ENCODE measurements around the gene CALY.
"Not testable (repeated sequence)": the region's sequence is repeated elsewhere in the genome, so short reads cannot be mapped to it uniquely, and the experiment has no call there.

CALY gene

DNA sequence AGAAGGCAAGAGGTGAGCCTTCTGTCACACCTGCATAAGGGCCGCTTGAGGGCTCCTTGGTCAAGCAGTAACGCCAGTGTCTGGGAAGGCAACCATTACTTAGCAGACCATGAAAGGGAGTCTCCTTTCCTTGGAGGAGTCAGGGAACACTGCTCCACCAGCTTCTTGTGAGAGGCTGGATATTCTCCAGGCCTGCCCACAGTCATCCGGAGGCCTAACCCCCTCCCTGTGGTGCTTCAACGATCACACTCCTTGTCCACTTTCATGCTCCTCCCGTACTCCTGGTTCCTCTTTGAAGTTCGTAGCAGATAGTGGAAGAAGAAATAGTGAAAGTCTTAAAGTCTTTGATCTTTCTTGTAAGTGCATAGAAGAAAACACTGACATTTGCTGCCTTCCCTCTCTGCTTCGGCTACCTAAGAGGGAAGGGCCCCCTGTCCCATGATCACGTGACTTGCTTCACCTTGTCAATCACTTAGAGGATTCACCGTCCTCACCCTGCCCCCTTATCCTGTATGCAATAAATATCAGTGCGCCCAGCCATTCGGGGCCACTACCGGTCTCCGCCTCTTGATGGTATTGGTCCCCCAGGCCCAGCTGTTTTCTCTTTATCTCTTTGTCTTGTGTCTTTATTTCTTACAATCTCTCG lies 14.5 kb downstream of the CALY start:
- H3K4ac ChIP-seq (ENCODE audit: low read depth, low read length); H3K4me3 ChIP-seq (ENCODE audit: low read length); H4K8ac ChIP-seq (ENCODE audit: low read depth, low read length); H3K4me2 ChIP-seq (ENCODE audit: low read length); H3K4me1 ChIP-seq (ENCODE audit: control insufficient read depth, low read depth, low read length); H2BK120ac ChIP-seq (ENCODE audit: low read depth, low read length); DNase-seq; H2AK5ac ChIP-seq (ENCODE audit: low read length); H3K36me3 ChIP-seq (ENCODE audit: control insufficient read depth, insufficient read depth, low read length); H2BK5ac ChIP-seq (ENCODE audit: low read length); H3K9ac ChIP-seq (ENCODE audit: low read length); H3K18ac ChIP-seq (ENCODE audit: low read length); H3K23ac ChIP-seq (ENCODE audit: low read length); H3K79me2 ChIP-seq (ENCODE audit: control insufficient read depth, insufficient read depth, low read length); H3K79me1 ChIP-seq (ENCODE audit: low read length); H3K27ac ChIP-seq (ENCODE audit: low read depth, low read length); H4K5ac ChIP-seq (ENCODE audit: low read length); H2BK15ac ChIP-seq (replicated peaks; ENCODE audit: low read depth); H3K56ac ChIP-seq (ENCODE audit: low read length): not testable (repeated sequence)
- no CpG with 5 or more reads among the region's 14 CpGs for WGBS (ENCODE audit: extremely low coverage, insufficient coverage, low lambda C conversion rate)
- H3K27me3 ChIP-seq (ENCODE audit: insufficient read depth, low read length, poor library complexity): peaks cover 14% of the 10 kb centered on the region

DNA sequence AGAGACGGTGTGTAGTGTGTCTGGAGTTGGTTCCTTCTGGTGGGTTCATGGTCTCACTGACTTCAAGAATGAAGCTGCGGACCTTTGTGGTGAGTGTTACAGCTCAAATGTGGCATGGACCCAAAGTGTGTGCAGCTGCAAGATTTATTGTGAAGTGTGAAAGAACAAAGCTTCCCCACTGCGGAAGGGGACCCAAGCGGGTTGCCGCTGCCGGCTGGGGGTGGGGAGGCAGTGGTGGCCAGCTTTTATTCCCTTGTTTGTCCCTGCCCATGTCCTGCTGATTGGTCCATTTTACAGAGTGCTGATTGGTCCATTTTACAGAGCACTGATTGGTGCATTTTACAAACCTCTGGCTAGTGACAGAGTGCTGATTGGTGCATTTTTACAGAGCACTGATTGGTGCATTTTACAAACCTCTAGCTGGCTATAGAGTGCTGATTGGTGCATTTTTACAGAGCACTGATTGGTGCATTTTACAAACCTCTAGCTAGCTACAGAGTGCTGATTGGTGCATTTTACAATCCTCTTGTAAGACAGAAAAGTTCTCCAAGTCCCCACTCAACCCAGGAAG lies 15.8 kb downstream of the CALY start:
- H3K18ac ChIP-seq (ENCODE audit: low read length); H3K4me1 ChIP-seq (ENCODE audit: control insufficient read depth, low read depth, low read length); H4K8ac ChIP-seq (ENCODE audit: low read depth, low read length); H2BK5ac ChIP-seq (ENCODE audit: low read length); H3K23ac ChIP-seq (ENCODE audit: low read length); H3K4ac ChIP-seq (ENCODE audit: low read depth, low read length); H2BK15ac ChIP-seq (replicated peaks; ENCODE audit: low read depth); H3K56ac ChIP-seq (ENCODE audit: low read length); H3K79me2 ChIP-seq (ENCODE audit: control insufficient read depth, insufficient read depth, low read length); H3K9ac ChIP-seq (ENCODE audit: low read length); H3K4me2 ChIP-seq (ENCODE audit: low read length); H3K27ac ChIP-seq (ENCODE audit: low read depth, low read length); H3K4me3 ChIP-seq (ENCODE audit: low read length); H3K36me3 ChIP-seq (ENCODE audit: control insufficient read depth, insufficient read depth, low read length); H2BK120ac ChIP-seq (ENCODE audit: low read depth, low read length); DNase-seq; H4K5ac ChIP-seq (ENCODE audit: low read length); H2AK5ac ChIP-seq (ENCODE audit: low read length); H3K27me3 ChIP-seq (ENCODE audit: insufficient read depth, low read length, poor library complexity); H3K79me1 ChIP-seq (ENCODE audit: low read length): not testable (repeated sequence)
- WGBS (ENCODE audit: extremely low coverage, insufficient coverage, low lambda C conversion rate): no CpG with 5 or more reads among the region's 6 CpGs

DNA sequence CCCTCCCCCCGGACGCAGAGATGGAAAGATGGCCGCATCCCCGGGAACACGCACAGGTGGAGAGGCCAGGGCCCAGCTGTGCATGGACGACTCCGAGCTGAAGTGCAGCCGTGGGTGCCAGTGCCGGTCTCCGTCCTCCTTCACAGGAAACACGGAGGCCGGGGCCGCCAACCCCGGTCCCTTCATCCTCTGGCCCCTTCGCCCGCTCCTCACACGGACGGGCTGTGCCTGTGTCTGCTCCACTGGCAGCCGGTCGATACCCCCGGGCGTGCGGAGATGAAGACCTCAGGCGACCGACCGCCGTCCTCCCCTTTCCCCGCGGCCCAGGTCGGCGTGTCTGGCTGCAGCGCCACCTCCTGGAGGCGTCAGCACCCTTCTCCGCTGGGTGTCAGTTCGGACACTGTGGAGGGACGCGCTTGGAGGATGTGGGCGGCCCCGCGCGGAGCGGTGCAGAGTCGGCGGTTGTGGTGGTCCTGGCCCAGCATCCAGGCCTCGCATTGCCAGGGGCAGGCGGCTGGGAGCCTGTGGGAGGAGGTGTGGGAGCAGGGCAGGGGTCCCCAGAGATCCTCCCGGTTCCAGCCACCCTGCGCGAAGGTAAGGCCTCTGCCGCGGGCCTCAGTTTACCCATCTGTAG lies 18.1 kb downstream of the CALY start:
- Histone ChIP-seq H3K4me3 (ENCODE audit: low read length) (no peak overlapping the region), H3K4ac (ENCODE audit: low read depth, low read length) (no peak overlapping the region), H3K4me2 (ENCODE audit: low read length) (peak overlapping the region; percentile 56), H3K4me1 (ENCODE audit: control insufficient read depth, low read depth, low read length) (no peaks in the 10 kb centered on the region), H2AK5ac (ENCODE audit: low read length) (no peak overlapping the region), H3K9ac (ENCODE audit: low read length) (peak overlapping the region; percentile 29), H3K79me1 (ENCODE audit: low read length) (no peaks in the 10 kb centered on the region), H2BK15ac (replicated peaks; ENCODE audit: low read depth) (no peak overlapping the region), H4K5ac (ENCODE audit: low read length) (no peak overlapping the region), H3K27ac (ENCODE audit: low read depth, low read length) (no peak overlapping the region), H3K18ac (ENCODE audit: low read length) (no peak overlapping the region), H3K79me2 (ENCODE audit: control insufficient read depth, insufficient read depth, low read length) (no peaks in the 10 kb centered on the region), H3K27me3 (ENCODE audit: insufficient read depth, low read length, poor library complexity) (no peaks in the 10 kb centered on the region), H2BK5ac (ENCODE audit: low read length) (no peak overlapping the region), H3K36me3 (ENCODE audit: control insufficient read depth, insufficient read depth, low read length) (no peaks in the 10 kb centered on the region), H3K56ac (ENCODE audit: low read length) (peak overlapping the region; percentile 64), H2BK120ac (ENCODE audit: low read depth, low read length) (no peak overlapping the region), H4K8ac (ENCODE audit: low read depth, low read length) (no peak overlapping the region), H3K23ac (ENCODE audit: low read length) (no peak overlapping the region)
- no CpG with 5 or more reads among the region's 51 CpGs for WGBS (ENCODE audit: extremely low coverage, insufficient coverage, low lambda C conversion rate)
- DNase-seq: peak; percentile 83

DNA sequence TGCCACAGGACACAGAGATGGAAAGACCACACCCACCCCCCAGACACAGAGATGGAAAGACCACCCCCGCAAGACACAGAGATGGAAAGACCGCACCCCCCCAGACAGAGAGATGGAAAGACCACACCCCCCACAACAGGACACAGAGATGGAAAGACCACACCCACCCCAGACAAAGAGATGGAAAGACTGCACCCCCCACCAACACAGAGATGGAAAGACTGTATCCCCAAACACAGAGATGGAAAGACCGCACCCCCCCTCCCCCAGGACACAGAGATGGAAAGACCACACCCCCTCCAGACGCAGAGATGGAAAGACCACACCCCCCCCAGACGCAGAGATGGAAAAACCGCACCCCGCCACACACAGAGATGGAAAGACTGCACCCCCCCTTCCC lies 20.0 kb downstream of the CALY start:
- Histone ChIP-seq H3K79me2 (ENCODE audit: control insufficient read depth, insufficient read depth, low read length) (no peaks in the 10 kb centered on the region), H3K23ac (ENCODE audit: low read length) (no peak overlapping the region), H2BK5ac (ENCODE audit: low read length) (no peak overlapping the region), H3K4ac (ENCODE audit: low read depth, low read length) (no peak overlapping the region), H2AK5ac (ENCODE audit: low read length) (no peak overlapping the region), H3K79me1 (ENCODE audit: low read length) (no peaks in the 10 kb centered on the region), H3K9ac (ENCODE audit: low read length) (no peak overlapping the region), H3K4me1 (ENCODE audit: control insufficient read depth, low read depth, low read length) (no peaks in the 10 kb centered on the region), H3K36me3 (ENCODE audit: control insufficient read depth, insufficient read depth, low read length) (no peaks in the 10 kb centered on the region), H3K4me3 (ENCODE audit: low read length) (no peak overlapping the region), H2BK120ac (ENCODE audit: low read depth, low read length) (no peak overlapping the region), H3K4me2 (ENCODE audit: low read length) (no peak overlapping the region), H2BK15ac (replicated peaks; ENCODE audit: low read depth) (no peak overlapping the region), H3K27ac (ENCODE audit: low read depth, low read length) (no peak overlapping the region), H3K56ac (ENCODE audit: low read length) (no peak overlapping the region), H3K27me3 (ENCODE audit: insufficient read depth, low read length, poor library complexity) (no peaks in the 10 kb centered on the region), H4K8ac (ENCODE audit: low read depth, low read length) (no peak overlapping the region), H4K5ac (ENCODE audit: low read length) (no peak overlapping the region), H3K18ac (ENCODE audit: low read length) (no peak overlapping the region)
- no CpG with 5 or more reads among the region's 7 CpGs for WGBS (ENCODE audit: extremely low coverage, insufficient coverage, low lambda C conversion rate)
- no peak for DNase-seq

DNA sequence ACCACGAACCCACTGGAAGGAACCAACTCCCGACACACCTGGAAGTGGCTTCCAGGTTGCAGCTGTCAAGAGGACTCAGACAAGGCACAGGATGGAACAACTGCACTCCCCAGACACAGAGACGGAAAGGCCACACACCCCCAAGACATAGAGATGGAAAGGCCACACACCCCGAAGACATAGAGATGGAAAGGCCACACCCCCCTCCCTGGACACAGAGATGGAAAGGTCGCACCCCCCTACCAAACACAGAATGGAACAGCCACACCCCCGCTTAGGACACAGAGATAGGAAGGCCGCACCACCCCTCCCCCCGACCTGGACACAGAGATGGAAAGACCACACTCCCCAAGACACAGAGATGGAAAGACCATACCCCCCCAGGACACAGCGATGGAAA lies 20.4 kb downstream of the CALY start:
- no peaks in the 10 kb centered on the region for H3K79me1 ChIP-seq (ENCODE audit: low read length)
- no peak overlapping the region for H2BK15ac ChIP-seq (replicated peaks; ENCODE audit: low read depth)
- H2BK120ac ChIP-seq (ENCODE audit: low read depth, low read length): no peak overlapping the region
- DNase-seq: no peak
- no peak overlapping the region for H3K23ac ChIP-seq (ENCODE audit: low read length)
- no peak overlapping the region for H2AK5ac ChIP-seq (ENCODE audit: low read length)
- H3K4me1 ChIP-seq (ENCODE audit: control insufficient read depth, low read depth, low read length): no peaks in the 10 kb centered on the region
- H3K27ac ChIP-seq (ENCODE audit: low read depth, low read length): no peak overlapping the region
- no peak overlapping the region for H2BK5ac ChIP-seq (ENCODE audit: low read length)
- no peak overlapping the region for H3K4me2 ChIP-seq (ENCODE audit: low read length)
- H3K36me3 ChIP-seq (ENCODE audit: control insufficient read depth, insufficient read depth, low read length): no peaks in the 10 kb centered on the region
- H4K8ac ChIP-seq (ENCODE audit: low read depth, low read length): no peak overlapping the region
- H3K4me3 ChIP-seq (ENCODE audit: low read length): no peak overlapping the region
- H3K56ac ChIP-seq (ENCODE audit: low read length): no peak overlapping the region
- H3K4ac ChIP-seq (ENCODE audit: low read depth, low read length): no peak overlapping the region
- no peak overlapping the region for H4K5ac ChIP-seq (ENCODE audit: low read length)
- H3K27me3 ChIP-seq (ENCODE audit: insufficient read depth, low read length, poor library complexity): no peaks in the 10 kb centered on the region
- WGBS (ENCODE audit: extremely low coverage, insufficient coverage, low lambda C conversion rate): no CpG with 5 or more reads among the region's 9 CpGs
- no peaks in the 10 kb centered on the region for H3K79me2 ChIP-seq (ENCODE audit: control insufficient read depth, insufficient read depth, low read length)
- no peak overlapping the region for H3K18ac ChIP-seq (ENCODE audit: low read length)
- H3K9ac ChIP-seq (ENCODE audit: low read length): no peak overlapping the region

Data from mesendoderm (in vitro differentiated cells).